Measurements from ENCODE around the gene FAM114A1.
"Not testable (repeated sequence)": the region's sequence is repeated elsewhere in the genome, so short reads cannot be mapped to it uniquely, and the experiment has no call there.

The FAM114A1 gene

GRCh38 chr4:38935391-38936073 lies 67.9 kb downstream of the FAM114A1 start:
- TF ChIP-seq CTCF (IDR thresholded peaks at IDR 0.05; ENCODE audit: low read depth, low read length): no peak

GRCh38 chr4:38939165-38939564 lies 71.6 kb downstream of the FAM114A1 start:
- H3K4me3 ChIP-seq (ENCODE audit: low read depth, low read length): no peak overlapping the region
- no peak for TF ChIP-seq CTCF (IDR thresholded peaks at IDR 0.05; ENCODE audit: low read depth, low read length)

More at GRCh38 chr4:38935391-38936073, 67.9 kb downstream of the FAM114A1 start:
- H3K4me3 ChIP-seq (ENCODE audit: low read depth, low read length): no peak overlapping the region

GRCh38 chr4:38940476-38940875 lies 72.9 kb downstream of the FAM114A1 start:
- no peak for TF ChIP-seq CTCF (IDR thresholded peaks at IDR 0.05; ENCODE audit: low read depth, low read length)
- no peak overlapping the region for H3K4me3 ChIP-seq (ENCODE audit: low read depth, low read length)

GRCh38 chr4:38941906-38942305 lies 74.3 kb downstream of the FAM114A1 start:
- not testable (repeated sequence) for H3K4me3 ChIP-seq (ENCODE audit: low read depth, low read length)

- no peak overlapping the region for H3K4me3 ChIP-seq (ENCODE audit: low read depth, low read length)
- TF ChIP-seq CTCF (IDR thresholded peaks at IDR 0.05; ENCODE audit: low read depth, low read length): no peak
Measured at GRCh38 chr4:38943343-38943742, 75.7 kb downstream of the FAM114A1 start.

GRCh38 chr4:38944440-38944839 lies 76.8 kb downstream of the FAM114A1 start:
- no peak for TF ChIP-seq CTCF (IDR thresholded peaks at IDR 0.05; ENCODE audit: low read depth, low read length)
- H3K4me3 ChIP-seq (ENCODE audit: low read depth, low read length): no peak overlapping the region

GRCh38 chr4:38946919-38947318 lies 79.3 kb downstream of the FAM114A1 start:
- TF ChIP-seq CTCF (IDR thresholded peaks at IDR 0.05; ENCODE audit: low read depth, low read length): no peak
- no peak overlapping the region for H3K4me3 ChIP-seq (ENCODE audit: low read depth, low read length)

GRCh38 chr4:38948551-38948950 lies 80.9 kb downstream of the FAM114A1 start:
- H3K4me3 ChIP-seq (ENCODE audit: low read depth, low read length): no peak overlapping the region
- no peak for TF ChIP-seq CTCF (IDR thresholded peaks at IDR 0.05; ENCODE audit: low read depth, low read length)

Measured in WI38 (cell line).